HCT116 (cell line): Measurements from ENCODE around the gene GMDS. TPM values are rescaled to one million over a fixed set of nuclear protein-coding genes. Genes with fewer than 3 reads are reported as not detected.

ENCODE experiments used
- ATAC-seq: fragments of 200-7000 bp; cut with Tn5 transposase; 2 replicates; pipeline ENCODE4 v1.9.1; 2020; ENCODE audit warnings: mild to moderate bottlenecking, moderate library complexity
- BruUV-seq: library from RNA; stranded (reverse); fragments of 400-500 nt; replicated peaks from 2 replicates; lab custom pipeline; 2021; lab: Mats Ljungman, UMichigan
- CTCF ChIA-PET: fragments of 300-600 bp; sonication (Branson Sonifier 250); formaldehyde crosslinking; loops from one replicate; lab custom pipeline; 2021; ENCODE audit warnings: antibody characterized with exemption; lab: Charles Lee
- POLR2A ChIA-PET: fragments of 300-600, 350-600 bp; sonication (Branson Sonifier 250); formaldehyde crosslinking; loops from one replicate; lab custom pipeline; 2021; ENCODE audit warnings: antibody characterized with exemption; lab: Charles Lee
- RAD21 ChIA-PET, 2 experiments: fragments of 300-600 bp; sonication (Branson Sonifier 250); formaldehyde crosslinking; loops; one replicate each; lab custom pipeline; 2023; ENCODE audit warnings: low total read pairs in 2 of 2; ENCODE audit not compliant: uncharacterized antibody in 2 of 2, unreplicated experiment in 2 of 2, low non-redundant PET in 1 of 2; lab: Charles Lee
- DNase-seq: peaks from one replicate; pipeline ENCODE4 v3.0.0-alpha.2; 2010; ENCODE audit warnings: low read depth, low spot score
- H2AFZ ChIP-seq: fragments of 200-600 bp; shearing (Covaris generic), sonication (generic); 2 replicates; pipeline ENCODE4 v1.6.1; 2017; ENCODE audit warnings: low read depth, mixed run types, mixed read lengths, antibody characterized with exemption, low read length; ENCODE audit not compliant: poor library complexity, severe bottlenecking
- H3K27ac ChIP-seq: 2 replicates; pipeline ENCODE4 v1.5.1; 2012; ENCODE audit warnings: low read depth, low read length
- H3K27me3 ChIP-seq: fragments of 200-600 bp; sonication (generic); 2 replicates; pipeline ENCODE4 v1.6.1; 2016; ENCODE audit warnings: mixed run types, low read length, mixed read lengths; ENCODE audit not compliant: insufficient read depth
- H3K36me3 ChIP-seq, 2 experiments: fragments of 200-500 bp in 1 of 2; fragments of 200-600 bp in 1 of 2; sonication (Bioruptor generic) in 1 of 2; sonication (generic) in 1 of 2; 2 replicates each; pipeline versions ENCODE4 v1.5.1 to v1.6.1; 2014 to 2016; ENCODE audit warnings: low read length in 2 of 2, inconsistent platforms in 1 of 2, mixed read lengths in 1 of 2, mixed run types in 1 of 2; ENCODE audit not compliant: insufficient read depth in 2 of 2, control insufficient read depth in 1 of 2
- H3K4me1 ChIP-seq, 2 experiments: fragments of 200-600 bp in 1 of 2; sonication (generic) in 1 of 2; 2 replicates each; pipeline versions ENCODE4 v1.5.1 to v1.6.1; 2012 to 2017; ENCODE audit warnings: low read length in 2 of 2, inconsistent platforms in 1 of 2, mild to moderate bottlenecking in 1 of 2, mixed read lengths in 1 of 2, mixed run types in 1 of 2, moderate library complexity in 1 of 2; ENCODE audit not compliant: insufficient read depth in 2 of 2, control insufficient read depth in 1 of 2
- H3K4me2 ChIP-seq: fragments of 200-600 bp; sonication (generic); 2 replicates; pipeline ENCODE4 v1.6.1; 2017; ENCODE audit warnings: mixed run types, low read length, mixed read lengths
- H3K4me3 ChIP-seq, 2 experiments: fragments of 200-600 bp in 1 of 2; sonication (generic) in 1 of 2; replicated peaks in 1 of 2; 2 replicates each; pipeline ENCODE4 v1.5.1; 2011 to 2016; ENCODE audit warnings: low read length in 2 of 2, control low read depth in 1 of 2, low read depth in 1 of 2, mild to moderate bottlenecking in 1 of 2, mixed read lengths in 1 of 2, mixed run types in 1 of 2
- H3K79me2 ChIP-seq: fragments of 200-600 bp; sonication (generic); 2 replicates; pipeline ENCODE4 v1.6.1; 2017; ENCODE audit warnings: mild to moderate bottlenecking, mixed run types, low read length, moderate library complexity, mixed read lengths; ENCODE audit not compliant: insufficient read depth
- H3K9ac ChIP-seq: fragments of 200-600 bp; sonication (generic); 2 replicates; pipeline ENCODE4 v1.6.1; 2016; ENCODE audit warnings: low read length, mixed read lengths
- H3K9me2 ChIP-seq: fragments of 200-600 bp; sonication (generic), shearing (Covaris generic); 2 replicates; pipeline ENCODE4 v1.6.1; 2017; ENCODE audit warnings: mixed run types, mild to moderate bottlenecking, moderate library complexity; ENCODE audit not compliant: insufficient read depth
- H3K9me3 ChIP-seq, 2 experiments: fragments of 200-500 bp in 1 of 2; fragments of 200-600 bp in 1 of 2; sonication (Bioruptor generic) in 1 of 2; sonication (generic) in 1 of 2; 2 replicates each; pipeline ENCODE4 v1.6.1; 2014 to 2017; ENCODE audit warnings: low read length in 2 of 2, mixed read lengths in 2 of 2, inconsistent platforms in 1 of 2, low read depth in 1 of 2, mild to moderate bottlenecking in 1 of 2, mixed run types in 1 of 2, moderate library complexity in 1 of 2; ENCODE audit not compliant: control insufficient read depth in 1 of 2, insufficient read depth in 1 of 2
- H4K20me1 ChIP-seq: fragments of 200-600 bp; sonication (generic), shearing (Covaris generic); 2 replicates; pipeline ENCODE4 v1.6.1; 2017; ENCODE audit warnings: mixed run types, mild to moderate bottlenecking, moderate library complexity; ENCODE audit not compliant: insufficient read depth
- ELF1 ChIP-seq: IDR thresholded peaks from 2 replicates; pipeline ENCODE4 v1.6.1; 2012; ENCODE audit warnings: low read depth, borderline replicate concordance
- EZH2phosphoT487 ChIP-seq: fragments of 200-600 bp; IDR thresholded peaks from 2 replicates; pipeline ENCODE4 v1.6.1; 2018; ENCODE audit warnings: antibody characterized with exemption, borderline replicate concordance
- FOSL1 ChIP-seq: IDR thresholded peaks from 2 replicates; pipeline ENCODE4 v1.6.1; 2012; ENCODE audit warnings: low read depth
- JUND ChIP-seq: IDR thresholded peaks from 2 replicates; pipeline ENCODE4 v1.6.1; 2012
- POLR2A ChIP-seq: IDR thresholded peaks from 2 replicates; pipeline ENCODE4 v1.7.0; 2011; ENCODE audit warnings: borderline replicate concordance; ENCODE audit not compliant: insufficient read depth, insufficient read length; ENCODE audit errors: extremely low read depth
- RAD21 ChIP-seq: IDR thresholded peaks from 2 replicates; pipeline ENCODE4 v1.6.1; 2012; ENCODE audit warnings: low read depth, mild to moderate bottlenecking
- REST ChIP-seq: IDR thresholded peaks from 2 replicates; pipeline ENCODE4 v1.6.1; 2012; ENCODE audit warnings: low read depth
- SIN3A ChIP-seq: IDR thresholded peaks from 2 replicates; pipeline ENCODE4 v1.6.1; 2012; ENCODE audit warnings: low read depth
- SRF ChIP-seq: IDR thresholded peaks from 2 replicates; pipeline ENCODE4 v1.6.1; 2012; ENCODE audit warnings: low read depth
- YY1 ChIP-seq: IDR thresholded peaks from 2 replicates; pipeline ENCODE4 v1.6.1; 2011; ENCODE audit warnings: low read length, low read depth, moderate library complexity, mild to moderate bottlenecking; ENCODE audit not compliant: insufficient replicate concordance; ENCODE audit errors: extremely low read depth
- ZBTB33 ChIP-seq: IDR thresholded peaks from 2 replicates; pipeline ENCODE4 v1.6.1; 2011; ENCODE audit warnings: mild to moderate bottlenecking, low read length, moderate library complexity; ENCODE audit not compliant: insufficient replicate concordance; ENCODE audit errors: extremely low read depth
- ZNF274 ChIP-seq: fragments of 200-500 bp; sonication (Bioruptor generic); IDR thresholded peaks from 2 replicates; pipeline ENCODE4 v1.6.1; 2014; ENCODE audit warnings: mild to moderate bottlenecking, low read depth, low read length, inconsistent platforms
- intact Hi-C: fragments of 100-400 bp; cut with micrococcal nuclease; formaldehyde crosslinking; loops from 2 replicates; pipeline ENCODE4 v1.10.0; 2022
- total RNA-seq: library from RNA; stranded (reverse); gene quantifications from one replicate; pipeline ENCODE4 v1.2.1, GENCODE V29; 2021; ENCODE audit not compliant: unreplicated experiment

Gene GMDS
- total RNA-seq, 1 experiment from 2014 or later = 34.4 TPM

- Histone ChIP-seq H3K4me3 (no peak overlapping the region), H3K36me3 (no peaks in the 10 kb centered on the region), H4K20me1 (no peaks in the 10 kb centered on the region)
- CTCF ChIA-PET = no interaction called here
- TF ChIP-seq ELF1 (no peak), JUND (no peak), RAD21 (no peak), SIN3A (no peak)
- TF ChIP-seq, all 23 proteins: peak for 0
- ChIA-PET RAD21 (no interaction called here), POLR2A (no interaction called here)
- Histone ChIP-seq H3K9ac (no peak overlapping the region), H3K4me2 (no peak overlapping the region), H3K27ac (no peak overlapping the region), H2AFZ (no peak overlapping the region), H3K9me3 (no peaks in the 10 kb centered on the region), H3K4me1 (no peaks in the 10 kb centered on the region), H3K79me2 (no peaks in the 10 kb centered on the region), H3K27me3 (no peaks in the 10 kb centered on the region), H3K9me2 (no peaks in the 10 kb centered on the region)
- intact Hi-C loops = no loop called here
- no TSS peak for BruUV-seq
- DNase-seq (no peak), ATAC-seq (no peak)
These were observed 375.2 kb downstream of the GMDS start for GRCh38 chr6:1870251-1870650.

- Histone ChIP-seq H3K36me3 (no peaks in the 10 kb centered on the region), H3K9me3 (no peaks in the 10 kb centered on the region), H2AFZ (no peak overlapping the region), H3K9ac (no peak overlapping the region), H3K4me2 (no peak overlapping the region), H3K27me3 (no peaks in the 10 kb centered on the region), H3K9me2 (no peaks in the 10 kb centered on the region), H4K20me1 (no peaks in the 10 kb centered on the region), H3K4me3 (no peak overlapping the region), H3K79me2 (no peaks in the 10 kb centered on the region), H3K27ac (no peak overlapping the region), H3K4me1 (no peaks in the 10 kb centered on the region)
- intact Hi-C loops = no loop called here
- DNase-seq = no peak
- BruUV-seq = no TSS peak
- POLR2A ChIA-PET = no interaction called here
- TF ChIP-seq SIN3A (no peak), FOSL1 (no peak), ELF1 (no peak), EZH2phosphoT487 (no peak), POLR2A (no peak), ZBTB33 (no peak), YY1 (no peak), SRF (no peak), ZNF274 (no peak), REST (no peak)
- CTCF ChIA-PET = no interaction called here
- RAD21 ChIA-PET = no interaction called here
- no peak for ATAC-seq
These were observed 375.6 kb downstream of the GMDS start for GRCh38 chr6:1869769-1870168.
